IPS-NIHi11 (cell line): ENCODE results near the gene SZT2.
A peak's percentile ranks its signal among the peaks of the same experiment; 100 is the strongest.
"Not testable (repeated sequence)": the region's sequence is repeated elsewhere in the genome, so short reads cannot be mapped to it uniquely, and the experiment has no call there.

ENCODE experiments used
- DNase-seq: peaks from one replicate; pipeline ENCODE4 v3.0.0; 2012; ENCODE audit warnings: mixed read lengths, low spot score

SZT2 gene

GRCh38 chr1:43491061-43491460, 101.4 kb downstream of the SZT2 start:
- DNase-seq, result no peak

GRCh38 chr1:43492826-43493225, 103.1 kb downstream of the SZT2 start:
- DNase-seq, result no peak

- DNase-seq, result peak; percentile 76
Observed at GRCh38 chr1:43493661-43494450, 104.2 kb downstream of the SZT2 start.

- DNase-seq, result no peak
Observed at GRCh38 chr1:43495204-43495603, 105.5 kb downstream of the SZT2 start.

- DNase-seq, result no peak
Observed at GRCh38 chr1:43499898-43500297, 110.2 kb downstream of the SZT2 start.

- DNase-seq, result not testable (repeated sequence)
Observed at GRCh38 chr1:43501806-43502205, 112.1 kb downstream of the SZT2 start.

- DNase-seq, result no peak
Observed at GRCh38 chr1:43503534-43503933, 113.8 kb downstream of the SZT2 start.
